Measurements from ENCODE around the gene LMAN2.

DNA sequence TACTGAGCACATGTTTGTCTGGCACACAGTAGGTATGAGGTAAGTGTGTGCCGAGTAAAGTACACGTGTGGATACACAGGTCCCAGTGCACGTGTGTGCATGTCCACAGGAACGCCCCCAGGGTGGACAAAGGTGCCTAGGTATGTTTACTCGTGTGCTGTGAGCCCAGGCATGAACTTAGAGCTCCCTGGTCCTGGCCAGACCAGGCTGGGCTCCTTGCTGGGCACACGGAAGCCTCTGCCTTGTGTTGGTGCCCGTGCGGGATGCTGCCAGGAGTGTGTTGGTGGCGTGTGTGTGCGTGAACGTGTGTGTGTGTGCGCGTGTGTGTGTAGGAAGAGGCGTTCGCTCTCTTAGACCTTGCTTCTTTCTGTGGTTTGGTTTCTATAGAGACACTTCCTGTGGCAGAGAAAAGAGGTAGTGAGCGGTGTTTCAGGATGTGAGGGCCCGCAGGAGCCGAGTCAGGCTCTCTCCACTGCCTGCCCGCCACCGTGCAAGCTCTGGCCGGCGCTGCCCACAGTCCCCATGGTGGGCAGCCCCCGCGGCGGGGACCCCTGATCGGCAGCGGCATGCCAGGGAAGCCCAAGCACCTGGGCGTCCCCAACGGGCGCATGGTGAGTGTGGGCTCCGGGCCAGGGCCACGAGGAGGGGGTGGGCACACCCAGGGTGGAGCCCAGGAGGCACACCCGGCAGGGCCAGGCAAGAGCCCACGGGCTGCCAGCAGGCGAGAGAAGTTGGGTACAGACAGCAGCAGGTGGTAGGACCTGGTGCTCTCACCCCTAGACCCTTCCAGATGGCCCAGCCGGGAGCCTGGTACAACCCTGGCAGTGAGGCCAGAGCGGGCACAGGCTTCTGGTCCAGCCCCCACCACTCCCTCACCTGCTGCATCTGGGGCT lies 6.2 kb upstream of the LMAN2 start, which contains the start of gene RGS14:
- TF ChIP-seq POLR2AphosphoS5 (IDR thresholded peaks at IDR 0.05; ENCODE audit: insufficient read depth in 1 of 2, low read depth in 1 of 2) = peak in 1 of 2 donors; percentile 52
- TF ChIP-seq, protein P1, sequence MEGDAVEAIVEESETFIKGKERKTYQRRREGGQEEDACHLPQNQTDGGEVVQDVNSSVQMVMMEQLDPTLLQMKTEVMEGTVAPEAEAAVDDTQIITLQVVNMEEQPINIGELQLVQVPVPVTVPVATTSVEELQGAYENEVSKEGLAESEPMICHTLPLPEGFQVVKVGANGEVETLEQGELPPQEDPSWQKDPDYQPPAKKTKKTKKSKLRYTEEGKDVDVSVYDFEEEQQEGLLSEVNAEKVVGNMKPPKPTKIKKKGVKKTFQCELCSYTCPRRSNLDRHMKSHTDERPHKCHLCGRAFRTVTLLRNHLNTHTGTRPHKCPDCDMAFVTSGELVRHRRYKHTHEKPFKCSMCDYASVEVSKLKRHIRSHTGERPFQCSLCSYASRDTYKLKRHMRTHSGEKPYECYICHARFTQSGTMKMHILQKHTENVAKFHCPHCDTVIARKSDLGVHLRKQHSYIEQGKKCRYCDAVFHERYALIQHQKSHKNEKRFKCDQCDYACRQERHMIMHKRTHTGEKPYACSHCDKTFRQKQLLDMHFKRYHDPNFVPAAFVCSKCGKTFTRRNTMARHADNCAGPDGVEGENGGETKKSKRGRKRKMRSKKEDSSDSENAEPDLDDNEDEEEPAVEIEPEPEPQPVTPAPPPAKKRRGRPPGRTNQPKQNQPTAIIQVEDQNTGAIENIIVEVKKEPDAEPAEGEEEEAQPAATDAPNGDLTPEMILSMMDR (IDR thresholded peaks at IDR 0.05) = no peak
